ENCODE results near the gene DPP7.

The DPP7 gene

GRCh38 chr9:137114613-137115393, at the start of gene DPP7:
Gene DPP7, minus strand, starts transcription at chr9:137114733. Its CDS starts 20 bp downstream, at chr9:137114713.
- peak; percentile 51 for DNase-seq (ENCODE audit: low read depth)

- no peak for DNase-seq (ENCODE audit: low read depth)
These were observed 49.3 kb upstream of the DPP7 start for GRCh38 chr9:137163805-137164204.

- DNase-seq (ENCODE audit: low read depth), result no peak
These were observed 48.8 kb upstream of the DPP7 start for GRCh38 chr9:137163365-137163715.

GRCh38 chr9:137162505-137163364, 48.2 kb upstream of the DPP7 start:
- no peak for DNase-seq (ENCODE audit: low read depth)

- no peak for DNase-seq (ENCODE audit: low read depth)
These were observed 47.3 kb upstream of the DPP7 start for GRCh38 chr9:137161558-137162486.

GRCh38 chr9:137160716-137161557, 46.4 kb upstream of the DPP7 start:
- no peak for DNase-seq (ENCODE audit: low read depth)

- DNase-seq (ENCODE audit: low read depth), result no peak
These were observed 45.5 kb upstream of the DPP7 start for GRCh38 chr9:137160054-137160425.

GRCh38 chr9:137159105-137160053, 44.8 kb upstream of the DPP7 start:
- no peak for DNase-seq (ENCODE audit: low read depth)

- no peak for DNase-seq (ENCODE audit: low read depth)
These were observed 44.1 kb upstream of the DPP7 start for GRCh38 chr9:137158625-137159024.

- DNase-seq (ENCODE audit: low read depth), result no peak
These were observed 43.3 kb upstream of the DPP7 start for GRCh38 chr9:137157618-137158415.

- DNase-seq (ENCODE audit: low read depth), result peak; percentile 33
These were observed 42.2 kb upstream of the DPP7 start for GRCh38 chr9:137156567-137157375.

GRCh38 chr9:137152844-137153405, 38.4 kb upstream of the DPP7 start:
- no peak for DNase-seq (ENCODE audit: low read depth)

GRCh38 chr9:137150617-137151457, 36.3 kb upstream of the DPP7 start:
- DNase-seq (ENCODE audit: low read depth), result peak; percentile 33

GRCh38 chr9:137149942-137150616, 35.5 kb upstream of the DPP7 start:
- no peak for DNase-seq (ENCODE audit: low read depth)

GRCh38 chr9:137149363-137149762, 34.8 kb upstream of the DPP7 start:
- DNase-seq (ENCODE audit: low read depth), result no peak

GRCh38 chr9:137148661-137149060, 34.1 kb upstream of the DPP7 start:
- DNase-seq (ENCODE audit: low read depth), result no peak

GRCh38 chr9:137148242-137148641, 33.7 kb upstream of the DPP7 start:
- DNase-seq (ENCODE audit: low read depth), result no peak
